HCT116 (cell line): ENCODE results near the gene STK38L. TPM values are rescaled to one million over a fixed set of nuclear protein-coding genes. Genes with fewer than 3 reads are reported as not detected.

ENCODE experiments used
- ATAC-seq: fragments of 200-7000 bp; cut with Tn5 transposase; 2 replicates; pipeline ENCODE4 v1.9.1; 2020; ENCODE audit warnings: mild to moderate bottlenecking, moderate library complexity
- BruUV-seq: library from RNA; stranded (reverse); fragments of 400-500 nt; replicated peaks from 2 replicates; lab custom pipeline; 2021; lab: Mats Ljungman, UMichigan
- CTCF ChIA-PET: fragments of 300-600 bp; sonication (Branson Sonifier 250); formaldehyde crosslinking; loops from one replicate; lab custom pipeline; 2021; ENCODE audit warnings: antibody characterized with exemption; lab: Charles Lee
- POLR2A ChIA-PET: fragments of 300-600, 350-600 bp; sonication (Branson Sonifier 250); formaldehyde crosslinking; loops from one replicate; lab custom pipeline; 2021; ENCODE audit warnings: antibody characterized with exemption; lab: Charles Lee
- RAD21 ChIA-PET, 2 experiments: fragments of 300-600 bp; sonication (Branson Sonifier 250); formaldehyde crosslinking; loops; one replicate each; lab custom pipeline; 2023; ENCODE audit warnings: low total read pairs in 2 of 2; ENCODE audit not compliant: uncharacterized antibody in 2 of 2, unreplicated experiment in 2 of 2, low non-redundant PET in 1 of 2; lab: Charles Lee
- DNase-seq: peaks from one replicate; pipeline ENCODE4 v3.0.0-alpha.2; 2010; ENCODE audit warnings: low read depth, low spot score
- H2AFZ ChIP-seq: fragments of 200-600 bp; shearing (Covaris generic), sonication (generic); 2 replicates; pipeline ENCODE4 v1.6.1; 2017; ENCODE audit warnings: low read depth, mixed run types, mixed read lengths, antibody characterized with exemption, low read length; ENCODE audit not compliant: poor library complexity, severe bottlenecking
- H3K27ac ChIP-seq: 2 replicates; pipeline ENCODE4 v1.5.1; 2012; ENCODE audit warnings: low read depth, low read length
- H3K27me3 ChIP-seq: fragments of 200-600 bp; sonication (generic); 2 replicates; pipeline ENCODE4 v1.6.1; 2016; ENCODE audit warnings: mixed run types, low read length, mixed read lengths; ENCODE audit not compliant: insufficient read depth
- H3K36me3 ChIP-seq, 2 experiments: fragments of 200-500 bp in 1 of 2; fragments of 200-600 bp in 1 of 2; sonication (Bioruptor generic) in 1 of 2; sonication (generic) in 1 of 2; 2 replicates each; pipeline versions ENCODE4 v1.5.1 to v1.6.1; 2014 to 2016; ENCODE audit warnings: low read length in 2 of 2, inconsistent platforms in 1 of 2, mixed read lengths in 1 of 2, mixed run types in 1 of 2; ENCODE audit not compliant: insufficient read depth in 2 of 2, control insufficient read depth in 1 of 2
- H3K4me1 ChIP-seq, 2 experiments: fragments of 200-600 bp in 1 of 2; sonication (generic) in 1 of 2; 2 replicates each; pipeline versions ENCODE4 v1.5.1 to v1.6.1; 2012 to 2017; ENCODE audit warnings: low read length in 2 of 2, inconsistent platforms in 1 of 2, mild to moderate bottlenecking in 1 of 2, mixed read lengths in 1 of 2, mixed run types in 1 of 2, moderate library complexity in 1 of 2; ENCODE audit not compliant: insufficient read depth in 2 of 2, control insufficient read depth in 1 of 2
- H3K4me2 ChIP-seq: fragments of 200-600 bp; sonication (generic); 2 replicates; pipeline ENCODE4 v1.6.1; 2017; ENCODE audit warnings: mixed run types, low read length, mixed read lengths
- H3K4me3 ChIP-seq, 2 experiments: fragments of 200-600 bp in 1 of 2; sonication (generic) in 1 of 2; replicated peaks in 1 of 2; 2 replicates each; pipeline ENCODE4 v1.5.1; 2011 to 2016; ENCODE audit warnings: low read length in 2 of 2, control low read depth in 1 of 2, low read depth in 1 of 2, mild to moderate bottlenecking in 1 of 2, mixed read lengths in 1 of 2, mixed run types in 1 of 2
- H3K79me2 ChIP-seq: fragments of 200-600 bp; sonication (generic); 2 replicates; pipeline ENCODE4 v1.6.1; 2017; ENCODE audit warnings: mild to moderate bottlenecking, mixed run types, low read length, moderate library complexity, mixed read lengths; ENCODE audit not compliant: insufficient read depth
- H3K9ac ChIP-seq: fragments of 200-600 bp; sonication (generic); 2 replicates; pipeline ENCODE4 v1.6.1; 2016; ENCODE audit warnings: low read length, mixed read lengths
- H3K9me2 ChIP-seq: fragments of 200-600 bp; sonication (generic), shearing (Covaris generic); 2 replicates; pipeline ENCODE4 v1.6.1; 2017; ENCODE audit warnings: mixed run types, mild to moderate bottlenecking, moderate library complexity; ENCODE audit not compliant: insufficient read depth
- H3K9me3 ChIP-seq, 2 experiments: fragments of 200-500 bp in 1 of 2; fragments of 200-600 bp in 1 of 2; sonication (Bioruptor generic) in 1 of 2; sonication (generic) in 1 of 2; 2 replicates each; pipeline ENCODE4 v1.6.1; 2014 to 2017; ENCODE audit warnings: low read length in 2 of 2, mixed read lengths in 2 of 2, inconsistent platforms in 1 of 2, low read depth in 1 of 2, mild to moderate bottlenecking in 1 of 2, mixed run types in 1 of 2, moderate library complexity in 1 of 2; ENCODE audit not compliant: control insufficient read depth in 1 of 2, insufficient read depth in 1 of 2
- H4K20me1 ChIP-seq: fragments of 200-600 bp; sonication (generic), shearing (Covaris generic); 2 replicates; pipeline ENCODE4 v1.6.1; 2017; ENCODE audit warnings: mixed run types, mild to moderate bottlenecking, moderate library complexity; ENCODE audit not compliant: insufficient read depth
- CBX3 ChIP-seq: IDR thresholded peaks from 2 replicates; pipeline ENCODE4 v1.6.1; 2012; ENCODE audit warnings: low read depth
- CEBPB ChIP-seq: IDR thresholded peaks from 2 replicates; pipeline ENCODE4 v1.6.1; 2012; ENCODE audit warnings: low read depth
- EGR1 ChIP-seq: IDR thresholded peaks from 2 replicates; pipeline ENCODE4 v1.6.1; 2012; ENCODE audit warnings: low read depth
- ELF1 ChIP-seq: IDR thresholded peaks from 2 replicates; pipeline ENCODE4 v1.6.1; 2012; ENCODE audit warnings: low read depth, borderline replicate concordance
- EZH2 ChIP-seq: fragments of 200-600 bp; sonication (generic); IDR thresholded peaks from 2 replicates; pipeline ENCODE4 v1.6.1; 2017; ENCODE audit warnings: antibody characterized with exemption, mixed run types
- FOSL1 ChIP-seq: IDR thresholded peaks from 2 replicates; pipeline ENCODE4 v1.6.1; 2012; ENCODE audit warnings: low read depth
- JUND ChIP-seq: IDR thresholded peaks from 2 replicates; pipeline ENCODE4 v1.6.1; 2012
- POLR2A ChIP-seq: IDR thresholded peaks from 2 replicates; pipeline ENCODE4 v1.7.0; 2011; ENCODE audit warnings: borderline replicate concordance; ENCODE audit not compliant: insufficient read depth, insufficient read length; ENCODE audit errors: extremely low read depth
- POLR2AphosphoS5 ChIP-seq: IDR thresholded peaks from 2 replicates; pipeline ENCODE4 v1.6.1; 2011; ENCODE audit warnings: mild to moderate bottlenecking, low read depth, low read length, moderate library complexity
- RAD21 ChIP-seq: IDR thresholded peaks from 2 replicates; pipeline ENCODE4 v1.6.1; 2012; ENCODE audit warnings: low read depth, mild to moderate bottlenecking
- SP1 ChIP-seq: IDR thresholded peaks from 2 replicates; pipeline ENCODE4 v1.6.1; 2012; ENCODE audit warnings: low read depth
- SRF ChIP-seq: IDR thresholded peaks from 2 replicates; pipeline ENCODE4 v1.6.1; 2012; ENCODE audit warnings: low read depth
- TCF7L2 ChIP-seq: IDR thresholded peaks from 2 replicates; pipeline ENCODE4 v1.7.0; 2011; ENCODE audit warnings: borderline replicate concordance, inconsistent platforms; ENCODE audit not compliant: insufficient read depth, insufficient read length; ENCODE audit errors: extremely low read depth
- YY1 ChIP-seq: IDR thresholded peaks from 2 replicates; pipeline ENCODE4 v1.6.1; 2011; ENCODE audit warnings: low read length, low read depth, moderate library complexity, mild to moderate bottlenecking; ENCODE audit not compliant: insufficient replicate concordance; ENCODE audit errors: extremely low read depth
- ZFX ChIP-seq: fragments of 450-650 bp; IDR thresholded peaks from 2 replicates; pipeline ENCODE4 v1.6.1; 2017
- ZNF274 ChIP-seq: fragments of 200-500 bp; sonication (Bioruptor generic); IDR thresholded peaks from 2 replicates; pipeline ENCODE4 v1.6.1; 2014; ENCODE audit warnings: mild to moderate bottlenecking, low read depth, low read length, inconsistent platforms
- intact Hi-C: fragments of 100-400 bp; cut with micrococcal nuclease; formaldehyde crosslinking; loops from 2 replicates; pipeline ENCODE4 v1.10.0; 2022
- total RNA-seq: library from RNA; stranded (reverse); gene quantifications from one replicate; pipeline ENCODE4 v1.2.1, GENCODE V29; 2021; ENCODE audit not compliant: unreplicated experiment
- TF ChIP-seq, protein P1 (sequence below): IDR thresholded peaks from 2 replicates; pipeline ENCODE4 v1.6.1; 2012
- TF ChIP-seq, protein P2 (sequence below): IDR thresholded peaks from 2 replicates; pipeline ENCODE4 v1.6.1; 2012
- TF ChIP-seq, protein P3 (sequence below): IDR thresholded peaks from 2 replicates; pipeline ENCODE4 v1.6.1; 2012; ENCODE audit warnings: low read depth
- TF ChIP-seq, protein P4 (sequence below): IDR thresholded peaks from 2 replicates; pipeline ENCODE4 v1.6.1; 2011; ENCODE audit warnings: mild to moderate bottlenecking, low read length, moderate library complexity; ENCODE audit not compliant: insufficient replicate concordance; ENCODE audit errors: extremely low read depth

The STK38L gene
- total RNA-seq, 1 experiment from 2014 or later, result 23.9 TPM

DNA sequence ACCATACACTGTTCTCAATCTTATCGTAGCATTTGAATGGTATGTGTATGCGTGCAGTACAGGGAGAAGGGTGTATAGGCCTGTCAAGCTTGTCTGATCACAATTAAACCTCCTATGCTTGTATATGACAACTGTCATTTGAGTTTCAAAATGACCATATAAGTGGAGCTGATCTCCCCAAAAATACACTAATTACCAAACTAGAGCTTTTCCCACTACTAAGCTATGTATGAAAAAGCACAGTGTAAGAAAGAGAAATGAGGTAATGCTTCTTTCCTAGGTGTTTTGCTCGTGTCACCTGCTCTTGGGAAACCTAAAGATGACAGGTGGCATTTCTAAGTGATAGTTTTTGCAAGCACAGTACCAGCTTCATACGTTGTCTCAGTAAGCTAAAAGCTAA lies 1.1 kb upstream of the STK38L start:
- Histone ChIP-seq H3K27ac (no peak overlapping the region), H3K9me3 (no peaks in the 10 kb centered on the region), H4K20me1 (no peaks in the 10 kb centered on the region), H3K79me2 (peaks cover 29% of the 10 kb centered on the region; the same call in 1 of the 2 replicates), H3K36me3 (no peaks in the 10 kb centered on the region), H3K9me2 (no peaks in the 10 kb centered on the region), H3K4me2 (no peak overlapping the region)
- ChIA-PET RAD21 (no interaction called here), CTCF (interaction anchor here (1.5 kb wide), 1 partner anchor 63 kb away, joined by 4 read pairs; no protein-coding TSS in a partner anchor), POLR2A (no interaction called here)
- ATAC-seq, result no peak
- no peak for TF ChIP-seq ZNF274
- TF ChIP-seq CEBPB, result no peak
- no peak for TF ChIP-seq TCF7L2
- no peak for TF ChIP-seq RAD21
- TF ChIP-seq SRF, result no peak
- TF ChIP-seq EZH2, result no peak
- TF ChIP-seq, protein P1, sequence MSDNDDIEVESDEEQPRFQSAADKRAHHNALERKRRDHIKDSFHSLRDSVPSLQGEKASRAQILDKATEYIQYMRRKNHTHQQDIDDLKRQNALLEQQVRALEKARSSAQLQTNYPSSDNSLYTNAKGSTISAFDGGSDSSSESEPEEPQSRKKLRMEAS, result no peak
- TF ChIP-seq CBX3, result no peak
- no peak for TF ChIP-seq SP1
- no peak for TF ChIP-seq POLR2A
- no peak for TF ChIP-seq JUND
- TF ChIP-seq, protein P2, sequence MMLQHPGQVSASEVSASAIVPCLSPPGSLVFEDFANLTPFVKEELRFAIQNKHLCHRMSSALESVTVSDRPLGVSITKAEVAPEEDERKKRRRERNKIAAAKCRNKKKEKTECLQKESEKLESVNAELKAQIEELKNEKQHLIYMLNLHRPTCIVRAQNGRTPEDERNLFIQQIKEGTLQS, result no peak
- TF ChIP-seq FOSL1, result no peak
- TF ChIP-seq, protein P3, sequence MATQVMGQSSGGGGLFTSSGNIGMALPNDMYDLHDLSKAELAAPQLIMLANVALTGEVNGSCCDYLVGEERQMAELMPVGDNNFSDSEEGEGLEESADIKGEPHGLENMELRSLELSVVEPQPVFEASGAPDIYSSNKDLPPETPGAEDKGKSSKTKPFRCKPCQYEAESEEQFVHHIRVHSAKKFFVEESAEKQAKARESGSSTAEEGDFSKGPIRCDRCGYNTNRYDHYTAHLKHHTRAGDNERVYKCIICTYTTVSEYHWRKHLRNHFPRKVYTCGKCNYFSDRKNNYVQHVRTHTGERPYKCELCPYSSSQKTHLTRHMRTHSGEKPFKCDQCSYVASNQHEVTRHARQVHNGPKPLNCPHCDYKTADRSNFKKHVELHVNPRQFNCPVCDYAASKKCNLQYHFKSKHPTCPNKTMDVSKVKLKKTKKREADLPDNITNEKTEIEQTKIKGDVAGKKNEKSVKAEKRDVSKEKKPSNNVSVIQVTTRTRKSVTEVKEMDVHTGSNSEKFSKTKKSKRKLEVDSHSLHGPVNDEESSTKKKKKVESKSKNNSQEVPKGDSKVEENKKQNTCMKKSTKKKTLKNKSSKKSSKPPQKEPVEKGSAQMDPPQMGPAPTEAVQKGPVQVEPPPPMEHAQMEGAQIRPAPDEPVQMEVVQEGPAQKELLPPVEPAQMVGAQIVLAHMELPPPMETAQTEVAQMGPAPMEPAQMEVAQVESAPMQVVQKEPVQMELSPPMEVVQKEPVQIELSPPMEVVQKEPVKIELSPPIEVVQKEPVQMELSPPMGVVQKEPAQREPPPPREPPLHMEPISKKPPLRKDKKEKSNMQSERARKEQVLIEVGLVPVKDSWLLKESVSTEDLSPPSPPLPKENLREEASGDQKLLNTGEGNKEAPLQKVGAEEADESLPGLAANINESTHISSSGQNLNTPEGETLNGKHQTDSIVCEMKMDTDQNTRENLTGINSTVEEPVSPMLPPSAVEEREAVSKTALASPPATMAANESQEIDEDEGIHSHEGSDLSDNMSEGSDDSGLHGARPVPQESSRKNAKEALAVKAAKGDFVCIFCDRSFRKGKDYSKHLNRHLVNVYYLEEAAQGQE, result no peak
- TF ChIP-seq ELF1, result no peak
- TF ChIP-seq EGR1, result no peak
- TF ChIP-seq ZFX, result no peak
- TF ChIP-seq POLR2AphosphoS5, result no peak
- TF ChIP-seq, protein P4, sequence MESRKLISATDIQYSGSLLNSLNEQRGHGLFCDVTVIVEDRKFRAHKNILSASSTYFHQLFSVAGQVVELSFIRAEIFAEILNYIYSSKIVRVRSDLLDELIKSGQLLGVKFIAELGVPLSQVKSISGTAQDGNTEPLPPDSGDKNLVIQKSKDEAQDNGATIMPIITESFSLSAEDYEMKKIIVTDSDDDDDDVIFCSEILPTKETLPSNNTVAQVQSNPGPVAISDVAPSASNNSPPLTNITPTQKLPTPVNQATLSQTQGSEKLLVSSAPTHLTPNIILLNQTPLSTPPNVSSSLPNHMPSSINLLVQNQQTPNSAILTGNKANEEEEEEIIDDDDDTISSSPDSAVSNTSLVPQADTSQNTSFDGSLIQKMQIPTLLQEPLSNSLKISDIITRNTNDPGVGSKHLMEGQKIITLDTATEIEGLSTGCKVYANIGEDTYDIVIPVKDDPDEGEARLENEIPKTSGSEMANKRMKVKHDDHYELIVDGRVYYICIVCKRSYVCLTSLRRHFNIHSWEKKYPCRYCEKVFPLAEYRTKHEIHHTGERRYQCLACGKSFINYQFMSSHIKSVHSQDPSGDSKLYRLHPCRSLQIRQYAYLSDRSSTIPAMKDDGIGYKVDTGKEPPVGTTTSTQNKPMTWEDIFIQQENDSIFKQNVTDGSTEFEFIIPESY, result no peak
- TF ChIP-seq YY1, result no peak
- TF ChIP-seq, all 23 proteins: peak for 0
- BruUV-seq, result no TSS peak
- Histone ChIP-seq H2AFZ (no peak overlapping the region), H3K27me3 (no peaks in the 10 kb centered on the region), H3K9ac (no peak overlapping the region), H3K4me1 (peaks cover 5 to 11% of the 10 kb centered on the region in 2 experiments; a peak in 3 of 4 replicates), H3K4me3 (no peak overlapping the region)
- intact Hi-C loops, result no loop called here
- DNase-seq, result no peak
